Measurements from ENCODE around the gene CCNF.

- no peak for TF ChIP-seq SP1 (IDR thresholded peaks at IDR 0.05)
- TF ChIP-seq CTCF (IDR thresholded peaks at IDR 0.05; ENCODE audit: low read depth, low read length, missing input control) = no peak
- TF ChIP-seq YY1 (IDR thresholded peaks at IDR 0.05) = no peak
- TF ChIP-seq REST (IDR thresholded peaks at IDR 0.05) = no peak
- TF ChIP-seq EGR1 (IDR thresholded peaks at IDR 0.05; ENCODE audit: low read depth in 2 of 2) = no peak
- TF ChIP-seq RXRA (IDR thresholded peaks at IDR 0.05) = no peak
These were observed 40.4 kb downstream of the CCNF start for GRCh38 chr16:2469399-2470233.
